GM12891 (cell line): ENCODE results near the gene TCF21.

Source experiments
- POLR2A ChIP-seq: IDR thresholded peaks from 2 replicates; pipeline ENCODE4 v1.6.1; 2011; ENCODE audit warnings: low read depth, low read length, control low read depth
- POLR2AphosphoS5 ChIP-seq: IDR thresholded peaks from 2 replicates; pipeline ENCODE4 v1.6.1; 2011; ENCODE audit warnings: low read depth, low read length, control low read depth
- TAF1 ChIP-seq: IDR thresholded peaks from 2 replicates; pipeline ENCODE4 v1.6.1; 2011; ENCODE audit warnings: low read depth, low read length, control low read depth

- TF ChIP-seq POLR2A (no peak), POLR2AphosphoS5 (no peak), TAF1 (no peak)
Measured at GRCh38 chr6:133880896-133881295, 8.0 kb upstream of the TCF21 start.
